Large intestine (tissue), 12 donors: ENCODE data around the gene UBC. TPM values are rescaled to one million over a fixed set of nuclear protein-coding genes. Genes with fewer than 3 reads are reported as not detected.

Experiments used
- DNase-seq, 2 donors: peaks; one replicate each; pipeline versions ENCODE4 v3.0.0 to v3.0.0-alpha.2; 2013
- H3K27ac ChIP-seq: one replicate; pipeline ENCODE4 v1.5.1; 2013; ENCODE audit warnings: low read length
- H3K27me3 ChIP-seq: 2 replicates; pipeline ENCODE4 v1.6.1; 2013; ENCODE audit warnings: low read length; ENCODE audit not compliant: control insufficient read depth, insufficient read depth
- H3K36me3 ChIP-seq: 2 replicates; pipeline ENCODE4 v1.6.1; 2013; ENCODE audit warnings: low read length; ENCODE audit not compliant: control insufficient read depth, insufficient read depth
- H3K4me1 ChIP-seq: one replicate; pipeline ENCODE4 v1.6.1; 2013; ENCODE audit warnings: low read length; ENCODE audit not compliant: control insufficient read depth, insufficient read depth
- H3K4me3 ChIP-seq: one replicate; pipeline ENCODE4 v1.5.1; 2013; ENCODE audit warnings: low read length
- H3K9me3 ChIP-seq: one replicate; pipeline ENCODE4 v1.6.1; 2013; ENCODE audit warnings: mild to moderate bottlenecking, low read depth, low read length, moderate library complexity; ENCODE audit not compliant: control insufficient read depth
- WGBS: methylation state at CpG from one replicate; pipeline ENCODE4 v1.1.5; 2013; ENCODE audit warnings: low lambda C conversion rate; ENCODE audit not compliant: insufficient coverage; 5-methylcytosine and 5-hydroxymethylcytosine counted together
- long read RNA-seq, 11 donors: transcript quantifications; one replicate each; lab custom pipeline, GENCODE V29; 2026
- polyA plus RNA-seq: library from polyadenylated mRNA; unstranded; fragments of 120-200 nt; gene quantifications from one replicate; pipeline ENCODE4 v1.2.1, GENCODE V29; 2013

The UBC gene
- 763 TPM for polyA plus RNA-seq
- long read RNA-seq, donor 1, transcript UBC-205 (1 exons, 3,745 nt), result major isoform, 360 of 555 reads
- long read RNA-seq, donor 1, transcript UBC-201 (2 exons, 2,688 nt), result minor isoform, 195 of 555 reads
- long read RNA-seq, donor 1, partial matches to known transcripts, result 0 of 555 reads
- long read RNA-seq, donor 1, other reads (novel, unspliced or antisense), result 0 of 555 reads
- long read RNA-seq, donor 2, transcript UBC-201 (2 exons, 2,688 nt), result minor isoform, 258 of 1,292 reads
- long read RNA-seq, donor 2, transcript UBC-205 (1 exons, 3,745 nt), result major isoform, 869 of 1,292 reads
- long read RNA-seq, donor 2, partial matches to known transcripts, result 6 of 1,292 reads
- long read RNA-seq, donor 2, other reads (novel, unspliced or antisense), result 159 of 1,292 reads
- long read RNA-seq, donor 3, result 0 reads
- long read RNA-seq, donor 4, transcript UBC-205 (1 exons, 3,745 nt), result major isoform, 71 of 107 reads
- long read RNA-seq, donor 4, transcript UBC-201 (2 exons, 2,688 nt), result minor isoform, 35 of 107 reads
- long read RNA-seq, donor 4, partial matches to known transcripts, result 0 of 107 reads
- long read RNA-seq, donor 4, other reads (novel, unspliced or antisense), result 0 of 107 reads
- long read RNA-seq, donor 5, transcript UBC-205 (1 exons, 3,745 nt), result major isoform, 456 of 673 reads
- long read RNA-seq, donor 5, transcript UBC-201 (2 exons, 2,688 nt), result minor isoform, 217 of 673 reads
- long read RNA-seq, donor 5, partial matches to known transcripts, result 0 of 673 reads
- long read RNA-seq, donor 5, other reads (novel, unspliced or antisense), result 0 of 673 reads
- long read RNA-seq, donor 6, transcript UBC-205 (1 exons, 3,745 nt), result major isoform, 446 of 732 reads
- long read RNA-seq, donor 6, transcript UBC-201 (2 exons, 2,688 nt), result minor isoform, 286 of 732 reads
- long read RNA-seq, donor 6, partial matches to known transcripts, result 0 of 732 reads
- long read RNA-seq, donor 6, other reads (novel, unspliced or antisense), result 0 of 732 reads
- long read RNA-seq, donor 7, transcript UBC-201 (2 exons, 2,688 nt), result minor isoform, 198 of 496 reads
- long read RNA-seq, donor 7, transcript UBC-205 (1 exons, 3,745 nt), result major isoform, 297 of 496 reads
- long read RNA-seq, donor 7, partial matches to known transcripts, result 0 of 496 reads
- long read RNA-seq, donor 7, other reads (novel, unspliced or antisense), result 0 of 496 reads
- long read RNA-seq, donor 8, transcript UBC-205 (1 exons, 3,745 nt), result major isoform, 631 of 1,048 reads
- long read RNA-seq, donor 8, transcript UBC-201 (2 exons, 2,688 nt), result minor isoform, 283 of 1,048 reads
- long read RNA-seq, donor 8, partial matches to known transcripts, result 0 of 1,048 reads
- long read RNA-seq, donor 8, other reads (novel, unspliced or antisense), result 133 of 1,048 reads
- long read RNA-seq, donor 9, transcript UBC-201 (2 exons, 2,688 nt), result minor isoform, 349 of 827 reads
- long read RNA-seq, donor 9, transcript UBC-205 (1 exons, 3,745 nt), result major isoform, 464 of 827 reads
- long read RNA-seq, donor 9, partial matches to known transcripts, result 6 of 827 reads
- long read RNA-seq, donor 9, other reads (novel, unspliced or antisense), result 5 of 827 reads
- long read RNA-seq, donor 10, transcript UBC-205 (1 exons, 3,745 nt), result major isoform, 418 of 752 reads
- long read RNA-seq, donor 10, transcript UBC-201 (2 exons, 2,688 nt), result minor isoform, 326 of 752 reads
- long read RNA-seq, donor 10, partial matches to known transcripts, result 0 of 752 reads
- long read RNA-seq, donor 10, other reads (novel, unspliced or antisense), result 5 of 752 reads
- long read RNA-seq, donor 11, transcript UBC-201 (2 exons, 2,688 nt), result minor isoform, 272 of 573 reads
- long read RNA-seq, donor 11, transcript UBC-205 (1 exons, 3,745 nt), result major isoform, 299 of 573 reads
- long read RNA-seq, donor 11, partial matches to known transcripts, result 0 of 573 reads
- long read RNA-seq, donor 11, other reads (novel, unspliced or antisense), result 0 of 573 reads

GRCh38 chr12:124914392-124915238 is at the start of gene UBC:
UBC (minus strand) TSS chr12:124914650; CDS start chr12:124913771, 879 bp downstream.
- Histone ChIP-seq H3K4me1 (peaks cover 39% of the 10 kb centered on the region), H3K4me3 (peak within 1 kb of the TSS; percentile 100), H3K36me3 (peaks cover 27% of the 10 kb centered on the region), H3K27ac (peak within 1 kb of the TSS; percentile 98), H3K27me3 (no peaks in the 10 kb centered on the region), H3K9me3 (no peaks in the 10 kb centered on the region)
- DNase-seq, result peak; percentile 90 to 96
- WGBS, result no CpG with 5 or more reads among the region's 85 CpGs

GRCh38 chr12:124963211-124963610 is 48.8 kb upstream of the UBC start:
- H3K36me3 ChIP-seq, result peaks cover 67% of the 10 kb centered on the region
- no CpG with 5 or more reads among the region's 8 CpGs for WGBS
- H3K4me1 ChIP-seq, result no peaks in the 10 kb centered on the region
- H3K9me3 ChIP-seq, result no peaks in the 10 kb centered on the region
- no peak for DNase-seq
- H3K27me3 ChIP-seq, result no peaks in the 10 kb centered on the region
- no peak overlapping the region for H3K27ac ChIP-seq
- no peak overlapping the region for H3K4me3 ChIP-seq

GRCh38 chr12:124961055-124961454 is 46.6 kb upstream of the UBC start:
- DNase-seq, result no peak
- no peaks in the 10 kb centered on the region for H3K9me3 ChIP-seq
- 95% methylated on average over 4 of the region's 29 CpGs for WGBS
- H3K27me3 ChIP-seq, result no peaks in the 10 kb centered on the region
- no peak overlapping the region for H3K4me3 ChIP-seq
- no peak overlapping the region for H3K27ac ChIP-seq
- no peaks in the 10 kb centered on the region for H3K4me1 ChIP-seq
- peaks cover 62% of the 10 kb centered on the region for H3K36me3 ChIP-seq

- Histone ChIP-seq H3K4me3 (no peak overlapping the region), H3K27me3 (no peaks in the 10 kb centered on the region), H3K4me1 (no peaks in the 10 kb centered on the region), H3K36me3 (peaks cover 70% of the 10 kb centered on the region), H3K27ac (no peak overlapping the region), H3K9me3 (no peaks in the 10 kb centered on the region)
- DNase-seq, result no peak
- WGBS, result no CpG with 5 or more reads among the region's 16 CpGs
Measured at GRCh38 chr12:124956571-124956970, 42.1 kb upstream of the UBC start.

GRCh38 chr12:124954771-124955170 is 40.3 kb upstream of the UBC start:
- WGBS, result no CpG with 5 or more reads among the region's 4 CpGs
- H3K27ac ChIP-seq, result no peak overlapping the region
- peaks cover 70% of the 10 kb centered on the region for H3K36me3 ChIP-seq
- no peaks in the 10 kb centered on the region for H3K27me3 ChIP-seq
- DNase-seq, result no peak
- H3K4me3 ChIP-seq, result no peak overlapping the region
- H3K4me1 ChIP-seq, result no peaks in the 10 kb centered on the region
- no peaks in the 10 kb centered on the region for H3K9me3 ChIP-seq

- H3K36me3 ChIP-seq, result peaks cover 75% of the 10 kb centered on the region
Measured at GRCh38 chr12:124953689-124954405, 39.4 kb upstream of the UBC start.

GRCh38 chr12:124952801-124953200 is 38.4 kb upstream of the UBC start:
- no peak overlapping the region for H3K27ac ChIP-seq
- H3K4me1 ChIP-seq, result no peaks in the 10 kb centered on the region
- peaks cover 72% of the 10 kb centered on the region for H3K36me3 ChIP-seq
- H3K9me3 ChIP-seq, result no peaks in the 10 kb centered on the region
- no peak overlapping the region for H3K4me3 ChIP-seq
- no peaks in the 10 kb centered on the region for H3K27me3 ChIP-seq
- DNase-seq, result no peak
- 96% methylated on average over 4 of the region's 8 CpGs for WGBS

More at GRCh38 chr12:124953689-124954405, 39.4 kb upstream of the UBC start:
- no peak overlapping the region for H3K4me3 ChIP-seq
- DNase-seq, result no peak
- no peak overlapping the region for H3K27ac ChIP-seq
- H3K4me1 ChIP-seq, result no peaks in the 10 kb centered on the region
- no peaks in the 10 kb centered on the region for H3K9me3 ChIP-seq
- no peaks in the 10 kb centered on the region for H3K27me3 ChIP-seq
- no CpG with 5 or more reads among the region's 32 CpGs for WGBS

- Histone ChIP-seq H3K9me3 (no peaks in the 10 kb centered on the region), H3K27me3 (no peaks in the 10 kb centered on the region), H3K4me1 (no peaks in the 10 kb centered on the region), H3K27ac (no peak overlapping the region), H3K36me3 (peaks cover 76% of the 10 kb centered on the region), H3K4me3 (no peak overlapping the region)
- no CpG with 5 or more reads among the region's 17 CpGs for WGBS
- no peak for DNase-seq
Measured at GRCh38 chr12:124952295-124952694, 37.8 kb upstream of the UBC start.
